Naive B cell (primary cell): Measurements from ENCODE around the gene CRABP2. TPM values are rescaled to one million over a fixed set of nuclear protein-coding genes. Genes with fewer than 3 reads are reported as not detected.

Experiments used
- ATAC-seq, 2 donors: fragments of 150-1000 bp; cut with Tn5 transposase; 2 replicates each; pipeline ENCODE4 v1.10.0; 2021; ENCODE audit warnings: low read depth in 2 of 2, mild to moderate bottlenecking in 2 of 2, moderate library complexity in 2 of 2
- DNase-seq: peaks from one replicate; pipeline ENCODE4 v3.0.0; 2022
- H3K27ac Mint-ChIP-seq, 6 donors: one replicate each; pipeline ENCODE4 v1.8.0; 2020 to 2022; ENCODE audit warnings: mild to moderate bottlenecking in 6 of 6, mixed read lengths in 6 of 6, moderate library complexity in 5 of 6, inconsistent platforms in 2 of 6
- H3K27me3 Mint-ChIP-seq, 3 donors: one replicate each; pipeline ENCODE4 v1.8.0; 2021 to 2022; ENCODE audit warnings: mixed read lengths in 3 of 3, mild to moderate bottlenecking in 1 of 3
- H3K36me3 Mint-ChIP-seq, 2 donors: one replicate each; pipeline ENCODE4 v1.8.0; 2020 to 2022; ENCODE audit warnings: mixed read lengths in 2 of 2, inconsistent platforms in 1 of 2, mild to moderate bottlenecking in 1 of 2
- H3K4me1 Mint-ChIP-seq, 3 donors: one replicate each; pipeline ENCODE4 v1.8.0; 2020 to 2022; ENCODE audit warnings: mixed read lengths in 3 of 3, inconsistent platforms in 1 of 3, mild to moderate bottlenecking in 1 of 3, moderate library complexity in 1 of 3
- H3K4me3 Mint-ChIP-seq, 8 donors: one replicate each; pipeline ENCODE4 v1.8.0; 2020 to 2022; ENCODE audit warnings: mild to moderate bottlenecking in 8 of 8, mixed read lengths in 8 of 8, moderate library complexity in 8 of 8, inconsistent platforms in 2 of 8
- H3K9me3 Mint-ChIP-seq, 7 donors: one replicate each; pipeline ENCODE4 v1.8.0; 2020 to 2022; ENCODE audit warnings: mixed read lengths in 7 of 7, mild to moderate bottlenecking in 5 of 7, inconsistent platforms in 2 of 7, moderate library complexity in 1 of 7
- polyA plus RNA-seq, 6 donors: library from polyadenylated mRNA; unstranded; fragments of 300-500 nt; fragmentation: Illumina TruSeq; gene quantifications; one replicate each; pipeline ENCODE4 v1.2.3, GENCODE V29; 2021; ENCODE audit warnings: low read depth in 6 of 6

The CRABP2 gene
- polyA plus RNA-seq, 6 donors from 2014 or later, result 0.29 TPM; not detected in 5

DNA sequence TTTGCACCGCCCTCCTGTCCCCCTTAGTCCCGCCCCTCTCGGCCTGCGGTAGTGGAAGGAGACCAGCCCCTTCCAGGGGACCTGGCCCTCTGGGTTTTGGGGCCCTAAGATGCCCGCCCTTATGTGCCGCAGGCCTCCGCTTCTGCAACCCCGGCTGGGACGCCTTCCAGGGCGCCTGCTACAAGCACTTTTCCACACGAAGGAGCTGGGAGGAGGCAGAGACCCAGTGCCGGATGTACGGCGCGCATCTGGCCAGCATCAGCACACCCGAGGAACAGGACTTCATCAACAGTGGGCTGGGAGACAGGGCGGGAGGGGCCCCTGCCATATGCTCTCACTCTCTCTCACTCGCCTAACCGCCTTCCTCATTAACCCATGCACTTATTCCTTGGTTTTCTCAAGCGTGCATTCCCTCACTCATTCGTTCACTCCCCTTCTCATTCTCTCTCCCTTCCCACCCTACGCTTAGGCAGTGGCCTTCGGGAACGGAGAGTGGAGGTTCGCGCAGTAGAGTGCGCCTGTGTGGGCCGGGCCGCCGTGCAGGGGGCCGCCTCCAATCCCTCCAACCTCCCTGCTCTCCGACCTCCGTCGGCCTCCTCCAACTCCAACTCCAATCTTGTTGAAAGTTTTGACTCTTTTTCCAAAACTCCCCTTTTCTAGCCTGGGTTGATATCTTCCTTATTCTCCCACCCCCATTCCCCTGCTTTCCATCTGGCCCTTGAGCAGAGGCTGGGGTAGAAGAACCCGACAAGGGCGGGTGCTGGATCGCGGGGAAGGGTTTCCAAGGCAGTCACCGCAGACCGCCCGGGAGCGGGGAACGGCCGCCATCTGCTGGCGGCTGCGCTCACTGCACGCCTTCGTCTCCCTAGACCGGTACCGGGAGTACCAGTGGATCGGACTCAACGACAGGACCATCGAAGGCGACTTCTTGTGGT, 48.3 kb downstream of the CRABP2 start:
- ATAC-seq, result peak; percentile 46 to 57
- peaks cover 42 to 76% (median 61%) of the 10 kb centered on the region in 3 donors for H3K27me3 Mint-ChIP-seq

DNA sequence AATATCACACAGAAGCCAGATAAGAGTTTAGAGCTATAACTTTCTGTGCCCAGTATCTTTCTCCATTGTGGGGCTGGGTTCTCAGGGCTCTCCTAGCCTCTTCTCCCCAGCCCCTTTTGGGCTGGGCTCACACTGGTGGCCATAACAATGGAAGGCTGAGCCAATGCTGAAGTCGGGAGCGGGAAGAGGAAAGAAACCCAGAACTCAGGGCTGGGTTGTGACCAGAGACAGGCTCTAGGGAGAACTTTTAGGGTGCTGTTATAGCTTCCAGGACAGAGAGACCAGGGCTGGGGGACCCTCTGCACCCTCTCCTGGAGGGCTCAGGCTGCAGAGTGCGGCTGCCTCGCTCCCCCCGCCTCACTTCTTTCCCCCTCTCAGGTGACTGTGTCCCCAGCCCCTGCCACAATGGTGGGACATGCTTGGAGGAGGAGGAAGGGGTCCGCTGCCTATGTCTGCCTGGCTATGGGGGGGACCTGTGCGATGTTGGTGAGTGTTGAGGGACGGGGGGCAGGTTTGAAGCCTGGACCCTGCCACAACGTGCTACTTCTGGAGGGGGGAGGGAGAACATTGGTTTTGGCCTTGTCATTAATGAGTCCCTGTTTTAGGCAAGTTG, 49.4 kb downstream of the CRABP2 start:
- peak overlapping the region in 1 of 6 donors; percentile 15 for H3K27ac Mint-ChIP-seq
- H3K27me3 Mint-ChIP-seq, result peaks cover 48 to 84% (median 71%) of the 10 kb centered on the region in 3 donors
- peaks cover 0 to 25% of the 10 kb centered on the region in 2 donors for H3K36me3 Mint-ChIP-seq
- peaks cover 0 to 1% (median 0%) of the 10 kb centered on the region in 7 donors for H3K9me3 Mint-ChIP-seq
- ATAC-seq (no peak), DNase-seq (no peak)
- peaks cover 42 to 54% (median 52%) of the 10 kb centered on the region in 3 donors for H3K4me1 Mint-ChIP-seq
- H3K4me3 Mint-ChIP-seq, result peak overlapping the region in 3 of 8 donors; percentile 84 to 85 (median 85)

More for the DNA sequence above, 48.3 kb downstream of the CRABP2 start:
- H3K9me3 Mint-ChIP-seq, result peaks cover 0 to under 1% (median 0%) of the 10 kb centered on the region in 7 donors
- peak overlapping the region; percentile 31 to 90 (median 86) for H3K4me3 Mint-ChIP-seq
- H3K27ac Mint-ChIP-seq, result peak overlapping the region in 4 of 6 donors; percentile 39 to 79 (median 62)
- peaks cover 52 to 64% (median 63%) of the 10 kb centered on the region in 3 donors for H3K4me1 Mint-ChIP-seq
- H3K36me3 Mint-ChIP-seq, result peaks cover 0 to 22% of the 10 kb centered on the region in 2 donors
- peak; percentile 66 for DNase-seq

DNA sequence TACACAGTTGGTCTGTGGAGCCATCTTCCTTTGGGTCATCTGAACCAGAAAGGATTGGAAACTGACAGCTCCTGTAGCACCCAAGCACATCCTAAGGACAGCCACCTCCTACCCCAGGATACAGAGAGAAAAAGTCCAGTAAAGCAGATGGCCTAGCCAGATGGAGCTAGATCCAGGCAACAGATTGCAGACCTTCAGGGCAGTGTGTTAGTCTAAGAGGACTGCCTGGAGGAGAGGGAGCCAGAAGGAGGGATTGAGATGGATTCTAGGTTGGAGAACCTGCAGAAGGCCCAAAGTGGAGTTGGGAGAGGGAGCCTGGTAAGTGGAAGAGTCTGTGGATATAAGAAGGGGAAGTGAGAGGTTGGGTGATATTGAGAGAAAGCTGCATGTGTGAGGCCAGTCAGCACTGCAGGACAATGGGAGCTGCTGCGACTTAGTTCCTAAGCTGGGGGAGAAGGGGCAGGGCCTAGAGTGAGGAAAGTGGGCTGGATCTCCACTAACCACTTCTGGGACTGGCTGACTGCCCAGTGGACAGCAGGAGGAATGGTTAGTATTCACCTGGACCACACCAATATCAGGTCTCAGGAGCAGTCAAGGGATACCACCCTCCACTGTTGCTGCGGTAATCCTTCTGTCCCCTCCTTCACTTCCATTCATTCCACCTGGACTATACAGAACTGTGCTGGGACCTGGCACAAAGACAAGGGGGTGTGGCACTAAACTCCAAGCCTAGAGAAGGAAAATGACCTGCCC, 50.1 kb downstream of the CRABP2 start:
- Mint-ChIP-seq H3K36me3 (peaks cover 0 to 25% of the 10 kb centered on the region in 2 donors), H3K4me1 (peaks cover 40 to 48% (median 45%) of the 10 kb centered on the region in 3 donors), H3K4me3 (peak overlapping the region in 3 of 8 donors; percentile 16 to 79 (median 40)), H3K27me3 (peaks cover 53 to 91% (median 78%) of the 10 kb centered on the region in 3 donors), H3K27ac (peak overlapping the region in 1 of 6 donors; percentile 4), H3K9me3 (peaks cover 0 to 1% (median 0%) of the 10 kb centered on the region in 7 donors)
- DNase-seq (no peak), ATAC-seq (no peak)

DNA sequence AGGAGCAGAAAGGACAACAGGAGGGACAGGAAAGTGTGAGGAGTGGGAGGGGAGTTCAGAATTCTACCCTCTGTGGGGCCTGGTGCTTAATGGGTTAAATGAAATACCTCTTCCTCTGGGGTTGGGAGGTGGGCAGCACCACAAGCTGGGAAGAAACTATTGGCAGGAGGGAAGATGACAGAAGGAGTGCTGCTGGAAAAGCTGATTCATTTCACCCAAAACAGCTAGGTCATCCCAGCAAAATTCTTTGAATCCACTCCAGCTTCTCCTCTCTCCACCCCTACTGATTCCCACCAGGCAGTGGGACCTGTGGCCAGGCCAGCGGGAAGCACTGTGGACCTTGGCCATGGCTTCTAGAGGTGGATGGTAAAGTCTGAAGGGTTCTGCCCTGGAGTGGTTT, 50.7 kb downstream of the CRABP2 start:
- H3K27me3 Mint-ChIP-seq, result peaks cover 59 to 95% (median 84%) of the 10 kb centered on the region in 3 donors
- peak overlapping the region in 1 of 8 donors; percentile 35 for H3K4me3 Mint-ChIP-seq
- H3K36me3 Mint-ChIP-seq, result peaks cover 0 to 25% of the 10 kb centered on the region in 2 donors
- peaks cover 0 to 1% (median 0%) of the 10 kb centered on the region in 7 donors for H3K9me3 Mint-ChIP-seq
- peaks cover 37 to 42% (median 39%) of the 10 kb centered on the region in 3 donors for H3K4me1 Mint-ChIP-seq
- no peak for DNase-seq
- H3K27ac Mint-ChIP-seq, result no peak overlapping the region
- no peak for ATAC-seq

DNA sequence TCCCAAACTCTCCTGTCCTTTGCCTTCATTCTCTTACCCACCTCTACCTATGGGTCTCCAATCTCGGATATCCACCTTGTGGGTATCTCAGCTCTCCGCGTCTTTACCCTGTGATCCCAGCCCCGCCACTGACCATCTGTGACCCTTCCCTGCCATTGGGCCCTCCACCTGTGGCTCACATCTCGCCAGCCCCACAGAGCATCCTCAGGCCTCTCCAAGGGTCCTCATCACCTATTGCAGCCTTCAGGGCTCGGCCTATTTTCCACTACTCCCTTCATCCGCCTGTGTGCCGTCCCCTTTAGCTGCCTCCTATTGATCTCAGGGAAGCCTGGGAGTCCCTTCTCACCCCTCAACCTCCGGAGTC, 52.4 kb downstream of the CRABP2 start:
- peaks cover 24 to 30% (median 25%) of the 10 kb centered on the region in 3 donors for H3K4me1 Mint-ChIP-seq
- ATAC-seq (no peak), DNase-seq (no peak)
- peak overlapping the region in 1 of 6 donors; percentile 90 for H3K27ac Mint-ChIP-seq
- peaks cover 0 to 1% (median 0%) of the 10 kb centered on the region in 7 donors for H3K9me3 Mint-ChIP-seq
- no peak overlapping the region for H3K4me3 Mint-ChIP-seq
- H3K36me3 Mint-ChIP-seq, result peaks cover 0 to 25% of the 10 kb centered on the region in 2 donors
- H3K27me3 Mint-ChIP-seq, result peaks cover 74 to 98% (median 98%) of the 10 kb centered on the region in 3 donors

GRCh38 chr1:156652131-156652991, 53.0 kb downstream of the CRABP2 start:
- H3K27ac Mint-ChIP-seq, result peak overlapping the region in 1 of 6 donors; percentile 90
- no peak for ATAC-seq
- H3K9me3 Mint-ChIP-seq, result peaks cover 0 to 1% (median 0%) of the 10 kb centered on the region in 7 donors
- H3K4me3 Mint-ChIP-seq, result no peak overlapping the region
- no peak for DNase-seq
- peaks cover 80 to 98% (median 98%) of the 10 kb centered on the region in 3 donors for H3K27me3 Mint-ChIP-seq
- H3K4me1 Mint-ChIP-seq, result peaks cover 18 to 24% (median 19%) of the 10 kb centered on the region in 3 donors
- H3K36me3 Mint-ChIP-seq, result peaks cover 0 to 25% of the 10 kb centered on the region in 2 donors

Other genes starting within 250 kb of the CRABP2 start
- 10 to 100 TPM in 3 of 6 donors, 1 to 10 TPM in 3; 6.9 to 15.8 (median 9.1) TPM for gene MEF2D, start 204.8 kb downstream of the CRABP2 start, polyA plus RNA-seq
- not detected for gene IQGAP3, start 133.0 kb downstream of the CRABP2 start, polyA plus RNA-seq
- 1 to 10 TPM in 5 of 6 donors, not detected in 1; 2.4 to 4.5 (median 3.2) TPM for gene TTC24, start 125.9 kb downstream of the CRABP2 start, polyA plus RNA-seq
- 100 to 1,000 TPM in 5 of 6 donors, 10 to 100 TPM in 1; 97.6 to 177 (median 110) TPM for gene NAXE, start 113.8 kb downstream of the CRABP2 start, polyA plus RNA-seq
- 10 to 100 TPM; 16.6 to 47.9 (median 28.7) TPM for gene GPATCH4, start 104.1 kb downstream of the CRABP2 start, polyA plus RNA-seq
- gene HAPLN2, start 86.2 kb downstream of the CRABP2 start, polyA plus RNA-seq, result not detected
- not detected for gene BCAN, start 63.5 kb downstream of the CRABP2 start, polyA plus RNA-seq
- gene NES, start 28.2 kb downstream of the CRABP2 start, polyA plus RNA-seq, result not detected
- gene METTL25B, start 22.9 kb upstream of the CRABP2 start, polyA plus RNA-seq, result 10 to 100 TPM in 3 of 6 donors, 1 to 10 TPM in 3; 6.9 to 14.4 (median 9.6) TPM
- 10 to 100 TPM; 14.3 to 35.0 (median 26.3) TPM for gene ISG20L2, start 23.2 kb upstream of the CRABP2 start, polyA plus RNA-seq
- gene MRPL24, start 35.5 kb upstream of the CRABP2 start, polyA plus RNA-seq, result 100 to 1,000 TPM in 1 of 6 donors, 10 to 100 TPM in 5; 70.7 to 117 (median 76.1) TPM
- gene HDGF, start 46.1 kb upstream of the CRABP2 start, polyA plus RNA-seq, result 10 to 100 TPM; 19.6 to 33.8 (median 26.3) TPM
- gene PRCC, start 62.0 kb upstream of the CRABP2 start, polyA plus RNA-seq, result 10 to 100 TPM; 31.9 to 69.4 (median 38.9) TPM
- 1 to 10 TPM in 1 of 6 donors, under 1 TPM in 4, not detected in 1; 0.26 to 1.2 (median 0.31) TPM for gene SH2D2A, start 111.3 kb upstream of the CRABP2 start, polyA plus RNA-seq
- not detected for gene INSRR, start 153.5 kb upstream of the CRABP2 start, polyA plus RNA-seq
- gene NTRK1, start 155.3 kb upstream of the CRABP2 start, polyA plus RNA-seq, result not detected
- under 1 TPM in 3 of 6 donors, not detected in 3; 0.11 to 0.85 (median 0.27) TPM for gene PEAR1, start 188.1 kb upstream of the CRABP2 start, polyA plus RNA-seq
- gene LRRC71, start 215.0 kb upstream of the CRABP2 start, polyA plus RNA-seq, result not detected